Fibroblast of skin of scalp (primary cell): ENCODE data around the gene TMEM184B.
"Not testable (repeated sequence)": the region's sequence is repeated elsewhere in the genome, so short reads cannot be mapped to it uniquely, and the experiment has no call there.

Experiments used
- DNase-seq: peaks from one replicate; pipeline ENCODE4 v3.0.0-alpha.2; 2013

TMEM184B gene

GRCh38 chr22:38203855-38204514 is 68.8 kb downstream of the TMEM184B start:
- DNase-seq: peak; percentile 58

DNA sequence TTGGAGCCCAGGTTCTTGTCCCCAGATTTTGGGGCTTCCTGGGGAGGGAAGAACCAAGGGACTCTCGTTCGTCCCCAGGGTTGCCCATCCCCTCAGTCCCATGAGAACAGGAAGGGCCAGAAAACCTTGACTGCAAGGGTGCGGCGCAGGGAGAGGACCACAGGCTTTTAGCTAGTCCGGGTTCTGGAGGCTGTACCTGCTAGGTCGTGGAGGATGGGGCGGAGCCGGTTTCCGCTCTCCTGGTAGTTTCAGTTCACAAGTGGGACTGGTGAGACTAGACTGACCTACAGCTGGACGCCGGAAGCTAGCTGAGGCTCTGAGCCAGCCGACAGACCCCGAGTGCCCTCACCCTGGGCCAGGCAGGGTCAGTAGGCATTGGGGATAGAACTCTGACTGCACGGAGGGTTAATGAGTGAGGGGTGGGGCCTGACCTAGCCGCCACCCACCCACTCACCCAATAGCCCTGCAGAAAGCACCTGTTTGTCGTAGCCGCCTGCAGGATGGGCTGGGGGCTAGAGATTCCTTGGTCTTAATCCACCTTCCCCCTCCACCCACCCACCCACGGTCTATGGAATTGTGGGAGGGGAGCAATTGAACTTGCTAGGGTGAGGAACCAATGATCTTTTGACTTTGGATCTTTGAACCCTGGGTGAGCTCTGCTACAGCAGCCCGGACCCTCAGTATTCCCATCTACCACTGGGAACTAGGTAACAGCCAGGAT is 69.6 kb downstream of the TMEM184B start:
- no peak for DNase-seq

GRCh38 chr22:38202437-38203089 is 70.2 kb downstream of the TMEM184B start:
- peak; percentile 79 for DNase-seq

DNA sequence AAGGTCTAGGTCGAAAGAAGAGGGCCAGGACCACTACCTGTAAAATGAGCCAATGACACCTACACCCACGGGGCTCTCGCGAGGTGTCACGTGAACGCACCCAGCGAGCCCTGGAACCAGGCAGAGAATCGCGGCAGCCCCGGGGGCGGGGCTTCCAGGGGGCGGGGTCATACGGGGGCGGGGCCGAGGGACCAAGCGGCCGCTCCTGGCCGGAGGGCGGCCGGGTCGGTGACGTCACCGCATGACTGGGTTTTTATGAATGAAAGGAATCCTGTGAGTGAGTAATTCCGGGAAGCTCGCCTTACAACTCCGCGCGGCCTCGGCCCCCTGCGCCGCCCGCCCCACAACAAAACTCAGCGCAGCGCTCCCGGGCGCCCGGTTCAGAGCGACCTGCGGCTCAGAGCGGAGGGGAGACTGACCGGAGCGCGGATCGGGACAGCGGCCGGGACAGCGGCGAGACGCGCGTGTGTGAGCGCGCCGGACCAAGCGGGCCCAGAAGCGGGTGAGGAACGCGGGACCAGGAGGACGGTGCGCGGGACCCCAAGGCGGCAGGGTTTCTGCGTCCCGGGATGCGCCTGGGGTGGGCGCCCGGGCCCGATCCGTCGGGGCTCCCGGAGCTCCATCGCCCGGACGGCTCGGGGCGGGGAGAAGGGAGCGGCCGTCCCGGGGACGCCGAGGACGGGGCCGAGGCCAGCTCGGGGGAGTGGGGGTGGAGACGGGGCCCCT is 70.9 kb downstream of the TMEM184B start, which contains the start of gene MAFF:
Gene MAFF (plus strand): TSS at position 284 of the 726 bp plus-strand sequence. CDS start 11,860 bp downstream, outside the sequence.
- DNase-seq: peak; percentile 98

DNA sequence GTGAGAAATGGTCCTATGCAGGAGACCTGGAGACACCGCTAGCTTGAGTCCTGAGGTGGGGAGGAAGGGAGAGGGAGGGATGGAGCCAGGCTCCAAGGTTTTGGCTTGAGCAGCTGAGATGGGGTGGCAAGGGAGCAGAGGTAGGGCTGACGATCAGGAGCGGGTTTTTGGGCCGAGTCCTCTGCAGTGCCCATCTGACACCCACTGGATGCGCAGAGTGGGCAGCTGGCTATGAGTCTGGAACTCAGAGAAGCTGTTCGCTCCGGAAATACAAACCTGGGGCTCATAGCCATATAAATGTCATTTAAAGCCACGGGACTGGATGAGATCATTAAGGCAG is 71.5 kb downstream of the TMEM184B start:
- no peak for DNase-seq

- no peak for DNase-seq
Measured at GRCh38 chr22:38199826-38200559, 72.8 kb downstream of the TMEM184B start.

DNA sequence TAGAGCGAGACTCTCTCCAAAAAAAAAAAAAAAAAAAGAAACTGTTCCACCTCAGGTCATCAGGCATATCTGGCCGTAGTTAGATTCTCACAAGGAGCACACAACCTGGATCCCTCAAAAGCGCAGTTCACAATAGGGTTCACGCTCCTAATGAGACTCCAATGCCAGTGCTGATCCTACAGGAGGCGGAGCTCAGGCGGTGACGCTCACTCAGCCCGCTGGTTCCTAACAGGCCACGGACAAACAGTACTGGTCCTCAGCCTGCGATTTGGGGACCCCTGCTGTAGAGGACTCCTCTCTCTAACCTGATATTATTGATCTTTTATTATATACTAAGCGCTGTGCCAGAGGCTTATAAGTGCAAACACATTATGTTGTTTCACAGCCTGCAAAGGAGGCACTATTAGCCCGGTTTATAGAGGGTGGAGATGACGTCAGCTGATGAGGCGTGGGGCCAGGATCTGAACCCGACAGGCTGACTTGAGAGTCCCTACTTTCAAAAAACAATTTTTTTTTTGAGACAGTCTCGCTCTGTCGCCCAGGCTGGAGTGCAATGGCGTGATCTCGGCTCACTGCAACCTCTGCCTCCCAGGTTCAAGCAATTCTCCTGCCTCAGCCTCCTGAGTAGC is 75.9 kb downstream of the TMEM184B start:
- no peak for DNase-seq

GRCh38 chr22:38193580-38193979 is 79.2 kb downstream of the TMEM184B start:
- no peak for DNase-seq

- no peak for DNase-seq
Measured at GRCh38 chr22:38192475-38192863, 80.3 kb downstream of the TMEM184B start.

DNA sequence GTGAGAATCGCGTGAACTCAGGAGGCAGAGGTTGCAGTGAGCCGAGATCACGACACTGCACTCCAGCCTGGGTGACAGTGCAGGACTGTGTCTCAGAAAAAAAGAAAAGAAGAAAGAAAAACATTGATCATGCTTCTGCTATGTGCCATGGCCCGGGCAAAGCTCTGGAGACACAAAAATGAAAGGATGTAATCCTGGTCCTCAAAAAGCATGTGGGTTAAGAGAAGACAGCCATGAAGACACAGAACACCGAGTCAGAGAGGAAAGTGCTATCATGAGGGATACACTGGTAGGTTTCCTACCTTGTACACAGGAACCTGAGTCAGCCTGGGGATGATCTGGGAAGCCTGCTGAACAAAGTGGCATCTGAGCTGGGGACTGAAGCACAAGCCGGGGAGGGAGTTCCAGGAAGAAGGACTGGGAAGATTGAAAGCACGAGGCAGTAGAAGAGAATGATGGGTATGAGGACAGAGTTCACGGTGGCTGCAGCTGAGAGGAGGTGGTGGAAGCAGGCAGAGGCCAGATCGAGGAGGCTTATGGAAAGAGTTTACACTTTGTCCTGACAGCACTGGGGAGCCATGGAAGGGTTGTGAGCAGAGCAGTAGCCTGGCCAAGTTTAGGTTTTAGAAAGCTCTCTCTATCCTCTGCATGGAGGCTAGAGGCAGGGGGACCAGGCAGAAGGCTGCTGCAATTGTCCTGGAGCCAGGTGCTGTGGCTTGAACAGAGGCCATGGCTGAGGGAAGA is 80.9 kb downstream of the TMEM184B start:
- peak; percentile 42 for DNase-seq

- no peak for DNase-seq
Measured at GRCh38 chr22:38191055-38191454, 81.8 kb downstream of the TMEM184B start.

DNA sequence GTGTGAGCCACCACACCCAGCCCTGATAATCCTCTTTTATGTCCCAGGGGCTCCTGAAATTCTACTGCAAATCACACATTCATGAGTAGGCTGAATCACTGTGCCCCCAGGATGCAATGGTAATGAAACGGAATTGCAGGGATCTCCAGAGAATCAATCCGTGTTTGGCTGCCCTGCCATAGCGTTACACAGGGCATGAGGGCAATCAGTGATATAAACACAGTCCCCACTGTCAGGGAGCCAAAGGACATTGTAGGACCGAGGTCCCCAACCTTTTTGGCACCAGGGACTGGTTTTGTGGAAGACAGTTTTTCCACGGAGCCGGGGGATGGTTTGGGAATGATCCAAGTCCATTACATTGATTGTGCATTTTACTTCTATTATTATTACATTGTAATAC is 82.2 kb downstream of the TMEM184B start:
- DNase-seq: no peak

- DNase-seq: no peak
Measured at GRCh38 chr22:38189104-38189503, 83.7 kb downstream of the TMEM184B start.

- no peak for DNase-seq
Measured at GRCh38 chr22:38187413-38188212, 85.2 kb downstream of the TMEM184B start.

DNA sequence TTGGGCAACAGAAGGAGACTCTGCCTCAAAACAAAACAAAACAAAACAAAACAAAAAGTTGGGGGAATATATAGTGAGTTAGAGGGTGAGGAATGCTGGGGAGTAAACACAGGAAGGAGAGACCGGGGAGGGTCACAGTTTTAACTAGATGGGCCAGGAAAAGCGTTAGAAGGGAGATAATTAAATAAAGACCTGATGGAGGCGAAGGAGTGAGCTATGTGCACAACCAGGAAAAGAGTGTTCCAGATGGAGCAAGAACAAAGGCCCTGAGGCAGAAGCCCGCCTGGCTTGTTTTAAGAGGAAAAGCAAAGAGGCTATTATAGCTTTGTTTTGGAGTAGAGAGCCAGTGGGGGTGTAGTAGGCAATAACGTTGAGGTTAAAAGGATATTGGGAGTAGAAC is 86.4 kb downstream of the TMEM184B start:
- DNase-seq: no peak

DNA sequence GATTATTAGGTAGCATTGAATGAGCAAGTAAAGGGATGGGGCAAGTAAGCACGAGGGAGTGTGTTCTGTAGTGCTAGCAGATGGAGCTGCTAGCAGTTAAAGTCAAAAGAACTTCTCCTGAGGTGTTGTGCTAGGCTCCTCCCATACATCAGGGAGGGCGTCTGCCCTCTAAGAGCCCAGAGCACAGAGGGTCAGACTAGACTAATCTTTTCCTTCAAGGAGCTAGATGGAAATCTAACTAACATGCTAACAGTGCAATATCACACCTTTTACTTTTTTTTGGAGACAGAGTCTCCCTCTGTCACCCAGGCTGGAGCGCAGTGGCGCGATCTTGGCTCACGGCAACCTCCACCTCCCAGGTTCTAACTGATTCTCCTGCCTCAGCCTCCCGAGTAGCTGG is 88.0 kb downstream of the TMEM184B start:
- DNase-seq: no peak

GRCh38 chr22:38181453-38182200 is 91.2 kb downstream of the TMEM184B start, which contains the start of gene PLA2G6:
Gene PLA2G6 (minus strand): TSS chr22:38181830. CDS start chr22:38169426, 12,404 bp downstream.
- DNase-seq: peak; percentile 99

DNA sequence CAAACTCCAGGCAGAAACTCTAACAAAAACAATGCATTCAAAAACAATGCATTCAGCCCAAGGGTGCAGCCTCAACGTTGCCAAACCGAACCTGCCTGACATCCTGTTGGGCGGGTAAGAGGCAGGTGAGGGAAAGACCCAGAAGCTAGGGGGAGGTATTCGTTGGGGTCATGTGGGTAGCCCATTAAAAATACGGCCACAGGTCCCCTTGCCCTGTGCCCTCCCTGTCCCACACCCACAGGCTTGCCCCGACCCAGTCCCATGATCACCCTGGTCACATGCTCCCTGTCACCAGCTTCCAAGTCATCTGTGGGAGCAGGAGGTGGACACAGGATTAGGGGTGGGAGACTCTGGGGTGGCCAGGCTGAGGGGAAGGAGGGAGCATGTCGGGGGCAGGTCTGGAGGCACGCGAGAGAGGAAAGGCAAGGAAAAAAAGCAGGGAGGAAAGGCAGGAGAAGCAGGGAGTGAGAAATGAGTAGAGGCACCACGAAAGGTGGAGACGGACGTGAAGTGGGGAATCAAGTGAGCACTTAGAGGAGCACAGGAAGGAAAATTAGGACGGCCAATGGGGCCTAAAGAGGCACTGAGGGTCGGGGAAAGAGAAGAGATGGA is 91.9 kb downstream of the TMEM184B start:
- DNase-seq: no peak

DNA sequence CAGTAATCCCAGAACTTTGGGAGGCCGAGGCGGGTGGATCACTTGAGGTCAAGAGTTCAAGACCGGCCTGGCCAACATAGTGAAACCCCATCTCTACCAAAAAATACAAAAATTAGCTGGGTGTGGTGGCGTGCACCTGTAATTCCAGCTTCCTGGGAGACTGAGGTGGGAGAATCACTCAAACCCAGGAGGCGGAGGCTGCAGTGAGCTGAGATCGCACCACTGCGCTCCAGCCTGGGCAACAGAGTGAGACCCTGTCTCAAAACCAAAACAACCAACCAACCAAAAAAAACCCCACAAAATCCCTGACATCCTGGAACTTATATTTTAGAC is 94.2 kb downstream of the TMEM184B start:
- DNase-seq: not testable (repeated sequence)
